HepG2 (cell line): ENCODE measurements around the gene MYRFL.

ENCODE experiments used
- CHD4 ChIP-seq: fragments of 200-600 bp; sonication (generic); IDR thresholded peaks from 2 replicates; pipeline ENCODE4 v1.7.0; 2017; ENCODE audit warnings: mild to moderate bottlenecking, low read length, borderline replicate concordance
- CTCF ChIP-seq: sonication (generic); formaldehyde crosslinking; IDR thresholded peaks from 2 replicates; pipeline ENCODE4 v1.5.0; 2020; ENCODE audit warnings: mild to moderate bottlenecking, missing genetic modification reagents, moderate library complexity
- DBP ChIP-seq: sonication (generic); formaldehyde crosslinking; IDR thresholded peaks from 2 replicates; pipeline ENCODE4 v1.4.0; 2020; ENCODE audit warnings: missing genetic modification reagents; ENCODE audit errors: not compliant biosample characterization
- FOXK1 ChIP-seq: sonication (generic); formaldehyde crosslinking; IDR thresholded peaks from 2 replicates; pipeline ENCODE4 v1.4.0; 2020; ENCODE audit warnings: low read depth, missing genetic modification reagents, borderline replicate concordance
- HIC2 ChIP-seq: sonication (generic); formaldehyde crosslinking; IDR thresholded peaks from 2 replicates; pipeline ENCODE4 v1.9.0; 2022; ENCODE audit warnings: low read depth, missing genetic modification reagents
- KDM1A ChIP-seq: IDR thresholded peaks from 2 replicates; pipeline ENCODE4 v1.6.1; 2016; ENCODE audit warnings: missing compliant biosample characterization
- NR1H2 ChIP-seq: sonication (generic); formaldehyde crosslinking; IDR thresholded peaks from 2 replicates; pipeline ENCODE4 v1.8.1; 2022; ENCODE audit warnings: low read depth, missing genetic modification reagents, borderline replicate concordance
- POLR2A ChIP-seq, 2 experiments: IDR thresholded peaks; 2 replicates each; pipeline ENCODE4 v1.6.1; 2011; ENCODE audit warnings: low read depth in 2 of 2, low read length in 2 of 2, mild to moderate bottlenecking in 1 of 2, moderate library complexity in 1 of 2; ENCODE audit not compliant: insufficient read depth in 1 of 2
- SUZ12 ChIP-seq: fragments of 150-350 bp; IDR thresholded peaks from 2 replicates; pipeline ENCODE4 v1.6.1; 2014; ENCODE audit warnings: low read depth, low read length
- ZBTB26 ChIP-seq: IDR thresholded peaks from 2 replicates; pipeline ENCODE4 v1.6.1; 2016; ENCODE audit warnings: missing compliant biosample characterization, missing genetic modification reagents, borderline replicate concordance
- ZNF275 ChIP-seq: sonication (generic); formaldehyde crosslinking; IDR thresholded peaks from 2 replicates; pipeline ENCODE4 v1.8.0; 2022; ENCODE audit warnings: missing genetic modification reagents, mild to moderate bottlenecking, inconsistent platforms, borderline replicate concordance
- ZNF281 ChIP-seq: sonication (generic); formaldehyde crosslinking; IDR thresholded peaks from 2 replicates; pipeline ENCODE4 v1.4.0; 2020; ENCODE audit warnings: missing genetic modification reagents, borderline replicate concordance
- ZSCAN5A ChIP-seq: sonication (generic); formaldehyde crosslinking; IDR thresholded peaks from 2 replicates; pipeline ENCODE4 v1.8.0; 2022; ENCODE audit warnings: mild to moderate bottlenecking, missing genetic modification reagents, borderline replicate concordance

- TF ChIP-seq DBP (no peak), ZNF281 (CRISPR knock-in tag) (no peak), ZBTB26 (CRISPR knock-in tag) (no peak), CTCF (no peak), POLR2A (IDR thresholded peaks at IDR 0.05; ENCODE audit: insufficient read depth in 1 of 2, low read depth in 2 of 2, low read length in 2 of 2) (no peak), CHD4 (no peak), FOXK1 (CRISPR knock-in tag) (no peak), NR1H2 (CRISPR knock-in tag) (no peak), SUZ12 (no peak), ZNF275 (no peak), ZSCAN5A (CRISPR knock-in tag) (no peak), KDM1A (CRISPR knock-in tag) (no peak), HIC2 (CRISPR knock-in tag) (no peak)
Measured at GRCh38 chr12:69931569-69931968, 106.5 kb downstream of the MYRFL start.
